B cell (primary cell): ENCODE results near the gene TMX4. TPM values are rescaled to one million over a fixed set of nuclear protein-coding genes. Genes with fewer than 3 reads are reported as not detected.

Source experiments
- ATAC-seq: fragments of 200-7000 bp; cut with Tn5 transposase; one replicate; pipeline ENCODE4 v1.10.0; 2021; ENCODE audit warnings: low read depth, mild to moderate bottlenecking, moderate number of reproducible peaks, moderate library complexity
- CTCF ChIA-PET: fragments of 350-600 bp; sonication (Branson Sonifier 250); formaldehyde crosslinking; loops from one replicate; lab custom pipeline; 2021; ENCODE audit warnings: antibody characterized with exemption, inconsistent platforms; lab: Charles Lee
- POLR2A ChIA-PET: fragments of 350-600 bp; sonication (Branson Sonifier 250); formaldehyde crosslinking; loops from one replicate; lab custom pipeline; 2021; ENCODE audit warnings: antibody characterized with exemption; lab: Charles Lee
- DNase-seq: peaks from one replicate; pipeline ENCODE4 v3.0.0; 2013
- H2AFZ ChIP-seq: 2 replicates; pipeline ENCODE4 v1.6.1; 2012; ENCODE audit warnings: mild to moderate bottlenecking, low read depth, low read length; ENCODE audit not compliant: insufficient read depth, poor library complexity, severe bottlenecking
- H3K27ac ChIP-seq, 2 donors: 1 replicate in 1 of 2; 2 replicates in 1 of 2; pipeline ENCODE4 v1.5.1; 2012 to 2013; ENCODE audit warnings: low read length in 2 of 2, mild to moderate bottlenecking in 2 of 2, moderate library complexity in 1 of 2
- H3K27me3 ChIP-seq, 4 experiments: fragments of 200-600 bp in 1 of 4; sonication (generic) in 1 of 4; replicated peaks in 1 of 4; 1 replicate in 2 of 4; 2 replicates in 2 of 4; pipeline versions ENCODE4 v1.6.1 to v1.7.0; 2013 to 2016; ENCODE audit warnings: low read length in 3 of 4, mild to moderate bottlenecking in 2 of 4, mixed read lengths in 1 of 4, moderate library complexity in 1 of 4; ENCODE audit not compliant: insufficient read depth in 4 of 4, control insufficient read depth in 3 of 4; ENCODE audit errors: control extremely low read depth in 1 of 4
- H3K36me3 ChIP-seq, 2 experiments: replicated peaks in 1 of 2; 1 replicate in 1 of 2; 2 replicates in 1 of 2; pipeline versions ENCODE4 v1.6.1 to v1.7.1; 2013; ENCODE audit warnings: low read length in 1 of 2; ENCODE audit not compliant: insufficient read depth in 2 of 2, control insufficient read depth in 1 of 2; ENCODE audit errors: control extremely low read depth in 1 of 2, extremely low read depth in 1 of 2
- H3K4me1 ChIP-seq, 2 donors: fragments of 200-600 bp in 1 of 2; sonication (generic) in 1 of 2; 1 replicate in 1 of 2; 2 replicates in 1 of 2; pipeline versions ENCODE4 v1.5.1 to v1.6.1; 2013 to 2017; ENCODE audit warnings: low read length in 2 of 2; ENCODE audit not compliant: control insufficient read depth in 2 of 2, insufficient read depth in 2 of 2
- H3K4me2 ChIP-seq: replicated peaks from 2 replicates; pipeline ENCODE3; 2012; ENCODE audit warnings: mild to moderate bottlenecking, low read depth, low read length; ENCODE audit not compliant: poor library complexity, severe bottlenecking
- H3K4me3 ChIP-seq, 5 experiments: fragments of 200-600 bp in 1 of 5; sonication (generic) in 1 of 5; 1 replicate in 3 of 5; 2 replicates in 2 of 5; pipeline versions ENCODE4 v1.5.1 to v1.7.0; 2011 to 2016; ENCODE audit warnings: low read length in 4 of 5, mild to moderate bottlenecking in 4 of 5, low read depth in 2 of 5, control low read depth in 1 of 5, moderate library complexity in 1 of 5; ENCODE audit not compliant: insufficient read depth in 1 of 5; ENCODE audit errors: control extremely low read depth in 1 of 5, extremely low read depth in 1 of 5
- H3K79me2 ChIP-seq: fragments of 200-600 bp; sonication (generic); one replicate; pipeline ENCODE4 v1.6.0; 2016; ENCODE audit warnings: low read length; ENCODE audit not compliant: control insufficient read depth, insufficient read depth
- H3K9ac ChIP-seq: fragments of 200-600 bp; sonication (generic); 2 replicates; pipeline ENCODE4 v1.6.1; 2017; ENCODE audit warnings: mild to moderate bottlenecking, low read length, moderate library complexity
- H3K9me3 ChIP-seq, 3 donors: one replicate each; pipeline versions ENCODE4 v1.6.1 to v1.7.1; 2013; ENCODE audit warnings: low read length in 2 of 3; ENCODE audit not compliant: control insufficient read depth in 2 of 3, insufficient read depth in 1 of 3; ENCODE audit errors: control extremely low read depth in 1 of 3
- H4K20me1 ChIP-seq: 2 replicates; pipeline ENCODE4 v1.6.0; 2012; ENCODE audit warnings: mild to moderate bottlenecking, low read length; ENCODE audit not compliant: insufficient read depth, control insufficient read depth, poor library complexity, severe bottlenecking
- H3K27ac Mint-ChIP-seq: one replicate; pipeline ENCODE4 v1.8.0; 2021; ENCODE audit warnings: mixed read lengths
- H3K27me3 Mint-ChIP-seq: one replicate; pipeline ENCODE4 v1.8.0; 2021; ENCODE audit warnings: mixed read lengths
- H3K4me1 Mint-ChIP-seq: one replicate; pipeline ENCODE4 v1.8.0; 2021; ENCODE audit warnings: mixed read lengths
- H3K4me3 Mint-ChIP-seq: one replicate; pipeline ENCODE4 v1.8.0; 2021; ENCODE audit warnings: mixed read lengths
- H3K9me3 Mint-ChIP-seq: one replicate; pipeline ENCODE4 v1.8.0; 2022; ENCODE audit warnings: mixed read lengths; ENCODE audit not compliant: insufficient read depth
- CTCF ChIP-seq: fragments of 200-600 bp; IDR thresholded peaks from one replicate; pipeline ENCODE4 v1.8.0; 2022; ENCODE audit warnings: antibody characterized with exemption, mild to moderate bottlenecking
- EZH2 ChIP-seq: IDR thresholded peaks from 2 replicates; pipeline ENCODE4 v1.6.1; 2012; ENCODE audit warnings: borderline replicate concordance, low read depth, mild to moderate bottlenecking, moderate library complexity, low read length; ENCODE audit not compliant: insufficient read depth, poor library complexity, severe bottlenecking
- WGBS: methylation state at CpG from one replicate; pipeline ENCODE4 v1.1.5; 2013; ENCODE audit warnings: missing lambda C conversion rate; ENCODE audit not compliant: insufficient coverage; 5-methylcytosine and 5-hydroxymethylcytosine counted together
- intact Hi-C: fragments of 100-400 bp; cut with micrococcal nuclease; formaldehyde crosslinking; loops from one replicate; pipeline ENCODE4 v1.10.0; 2022
- polyA plus RNA-seq: library from polyadenylated mRNA; depleted of rRNA; stranded (reverse); fragments of >200 nt; gene quantifications from 2 replicates; pipeline ENCODE4 v1.2.3, GENCODE V29; 2012
- total RNA-seq, 2 donors: library from RNA; stranded (reverse); fragments of 120-200 nt in 1 of 2; gene quantifications; 1 replicate in 1 of 2; 2 replicates in 1 of 2; pipeline versions ENCODE4 v1.2.3 to v1.2.4, GENCODE V29; 2013 to 2022

The TMX4 gene
- total and polyA plus RNA-seq, 2 donors (not counting 1 experiment from before 2014, with no cell fraction given) = 5.8 to 62.9 TPM

GRCh38 chr20:7967199-7967844 lies 52.2 kb downstream of the TMX4 start:
- no peaks in the 10 kb centered on the region for H3K36me3 ChIP-seq
- no peak overlapping the region for H2AFZ ChIP-seq
- no peak for DNase-seq
- H3K4me1 Mint-ChIP-seq = no peaks in the 10 kb centered on the region
- no peaks in the 10 kb centered on the region for H4K20me1 ChIP-seq
- no peaks in the 10 kb centered on the region for H3K9me3 ChIP-seq
- ChIA-PET CTCF (no interaction called here), POLR2A (no interaction called here)
- no peaks in the 10 kb centered on the region for H3K9me3 Mint-ChIP-seq
- no peaks in the 10 kb centered on the region for H3K4me1 ChIP-seq
- intact Hi-C loops = no loop called here
- no peak overlapping the region for H3K4me2 ChIP-seq
- ATAC-seq = no peak
- no peak overlapping the region for H3K27ac ChIP-seq
- H3K9ac ChIP-seq = no peak overlapping the region
- no peaks in the 10 kb centered on the region for H3K79me2 ChIP-seq
- 92% methylated on average over 4 of the region's 4 CpGs for WGBS
- H3K27ac Mint-ChIP-seq = no peak overlapping the region
- peaks cover 7% of the 10 kb centered on the region for H3K27me3 Mint-ChIP-seq
- no peak overlapping the region for H3K4me3 Mint-ChIP-seq
- no peak for TF ChIP-seq EZH2
- TF ChIP-seq CTCF = no peak
- H3K27me3 ChIP-seq = no peaks in the 10 kb centered on the region
- no peak overlapping the region for H3K4me3 ChIP-seq

- ATAC-seq (no peak), DNase-seq (no peak)
- Histone ChIP-seq H3K9ac (no peak overlapping the region), H4K20me1 (no peaks in the 10 kb centered on the region), H3K79me2 (no peaks in the 10 kb centered on the region), H2AFZ (no peak overlapping the region), H3K36me3 (no peaks in the 10 kb centered on the region), H3K4me2 (no peak overlapping the region), H3K4me3 (no peak overlapping the region), H3K27ac (no peak overlapping the region), H3K9me3 (no peaks in the 10 kb centered on the region), H3K27me3 (no peaks in the 10 kb centered on the region), H3K4me1 (no peaks in the 10 kb centered on the region)
- TF ChIP-seq EZH2 (no peak), CTCF (no peak)
- H3K27me3 Mint-ChIP-seq = peaks cover 7% of the 10 kb centered on the region
- no peak overlapping the region for H3K27ac Mint-ChIP-seq
- H3K9me3 Mint-ChIP-seq = no peaks in the 10 kb centered on the region
- no peaks in the 10 kb centered on the region for H3K4me1 Mint-ChIP-seq
- ChIA-PET CTCF (no interaction called here), POLR2A (no interaction called here)
- intact Hi-C loops = no loop called here
- WGBS = 73% methylated on average over 2 of the region's 3 CpGs
- H3K4me3 Mint-ChIP-seq = no peak overlapping the region
Observed at GRCh38 chr20:7966176-7966575, 53.4 kb downstream of the TMX4 start.
